ENCODE data around the gene LMNA.

Gene LMNA

GRCh38 chr1:156157506-156157905, 43.0 kb downstream of the LMNA start:
- H3K79me2 ChIP-seq (ENCODE audit: insufficient read depth, low read length): no peaks in the 10 kb centered on the region
- no peak overlapping the region for H2AFZ ChIP-seq (ENCODE audit: low read length)
- H3K36me3 ChIP-seq (ENCODE audit: insufficient read depth, low read length): no peaks in the 10 kb centered on the region
- H3K9me2 ChIP-seq (replicated peaks; ENCODE audit: low read depth, low read length): no peaks in the 10 kb centered on the region
- H4K20me1 ChIP-seq (ENCODE audit: insufficient read depth, low read length, poor library complexity, severe bottlenecking): no peaks in the 10 kb centered on the region
- no peaks in the 10 kb centered on the region for H3F3A ChIP-seq (ENCODE audit: low read depth)
- peaks cover 38% of the 10 kb centered on the region for H3K4me1 ChIP-seq (ENCODE audit: insufficient read depth, low read length, poor library complexity, severe bottlenecking)
- no peaks in the 10 kb centered on the region for H3K9me3 ChIP-seq (ENCODE audit: insufficient read depth, low read depth, low read length)
- TF ChIP-seq EZH2phosphoT487 (IDR thresholded peaks at IDR 0.05; ENCODE audit: borderline replicate concordance) (no peak), CTCF (conservative IDR thresholded peaks at IDR 0.05; ENCODE audit: low read length) (no peak)
- no peaks in the 10 kb centered on the region for H3K27me3 ChIP-seq (ENCODE audit: insufficient read depth, low read length, poor library complexity, severe bottlenecking)
- peak overlapping the region; percentile 37 for H3K4me3 ChIP-seq (ENCODE audit: low read length, poor library complexity, severe bottlenecking)
- H3K9ac ChIP-seq (ENCODE audit: low read depth, low read length, poor library complexity, severe bottlenecking): no peak overlapping the region
- peak overlapping the region; percentile 61 for H3K4me2 ChIP-seq (ENCODE audit: low read depth, low read length, poor library complexity, severe bottlenecking)

- no peaks in the 10 kb centered on the region for H3K36me3 ChIP-seq (ENCODE audit: insufficient read depth, low read length)
- H4K20me1 ChIP-seq (ENCODE audit: insufficient read depth, low read length, poor library complexity, severe bottlenecking): no peaks in the 10 kb centered on the region
- H2AFZ ChIP-seq (ENCODE audit: low read length): no peak overlapping the region
- peak overlapping the region; percentile 61 for H3K4me2 ChIP-seq (ENCODE audit: low read depth, low read length, poor library complexity, severe bottlenecking)
- H3K4me1 ChIP-seq (ENCODE audit: insufficient read depth, low read length, poor library complexity, severe bottlenecking): peaks cover 38% of the 10 kb centered on the region
- H3K27me3 ChIP-seq (ENCODE audit: insufficient read depth, low read length, poor library complexity, severe bottlenecking): no peaks in the 10 kb centered on the region
- H3K9me2 ChIP-seq (replicated peaks; ENCODE audit: low read depth, low read length): no peaks in the 10 kb centered on the region
- TF ChIP-seq EZH2phosphoT487 (IDR thresholded peaks at IDR 0.05; ENCODE audit: borderline replicate concordance): no peak
- TF ChIP-seq CTCF (conservative IDR thresholded peaks at IDR 0.05; ENCODE audit: low read length): no peak
- no peaks in the 10 kb centered on the region for H3K79me2 ChIP-seq (ENCODE audit: insufficient read depth, low read length)
- no peaks in the 10 kb centered on the region for H3K9me3 ChIP-seq (ENCODE audit: insufficient read depth, low read depth, low read length)
- peak overlapping the region; percentile 37 for H3K4me3 ChIP-seq (ENCODE audit: low read length, poor library complexity, severe bottlenecking)
- H3F3A ChIP-seq (ENCODE audit: low read depth): no peaks in the 10 kb centered on the region
- H3K9ac ChIP-seq (ENCODE audit: low read depth, low read length, poor library complexity, severe bottlenecking): no peak overlapping the region
Observed at GRCh38 chr1:156157966-156158365, 43.5 kb downstream of the LMNA start.

GRCh38 chr1:156160000-156160742, 45.7 kb downstream of the LMNA start:
- H3K9me2 ChIP-seq (replicated peaks; ENCODE audit: low read depth, low read length): no peaks in the 10 kb centered on the region
- H3K79me2 ChIP-seq (ENCODE audit: insufficient read depth, low read length): no peaks in the 10 kb centered on the region
- no peaks in the 10 kb centered on the region for H3K27me3 ChIP-seq (ENCODE audit: insufficient read depth, low read length, poor library complexity, severe bottlenecking)
- TF ChIP-seq EZH2phosphoT487 (IDR thresholded peaks at IDR 0.05; ENCODE audit: borderline replicate concordance) (no peak), CTCF (conservative IDR thresholded peaks at IDR 0.05; ENCODE audit: low read length) (no peak)
- H3K9ac ChIP-seq (ENCODE audit: low read depth, low read length, poor library complexity, severe bottlenecking): no peak overlapping the region
- H3K4me3 ChIP-seq (ENCODE audit: low read length, poor library complexity, severe bottlenecking): no peak overlapping the region
- H3K36me3 ChIP-seq (ENCODE audit: insufficient read depth, low read length): no peaks in the 10 kb centered on the region
- H3F3A ChIP-seq (ENCODE audit: low read depth): no peaks in the 10 kb centered on the region; the same call in 1 of the 2 replicates
- H4K20me1 ChIP-seq (ENCODE audit: insufficient read depth, low read length, poor library complexity, severe bottlenecking): no peaks in the 10 kb centered on the region
- H2AFZ ChIP-seq (ENCODE audit: low read length): no peak overlapping the region
- no peaks in the 10 kb centered on the region for H3K9me3 ChIP-seq (ENCODE audit: insufficient read depth, low read depth, low read length)
- H3K4me2 ChIP-seq (ENCODE audit: low read depth, low read length, poor library complexity, severe bottlenecking): no peak overlapping the region
- peaks cover 29% of the 10 kb centered on the region for H3K4me1 ChIP-seq (ENCODE audit: insufficient read depth, low read length, poor library complexity, severe bottlenecking)

Measured in Loucy (cell line).